ENCODE data around the gene ANKRD2.
A peak's percentile ranks its signal among the peaks of the same experiment; 100 is the strongest.
"Not testable (repeated sequence)": the region's sequence is repeated elsewhere in the genome, so short reads cannot be mapped to it uniquely, and the experiment has no call there.

The ANKRD2 gene

GRCh38 chr10:97572214-97572989 lies at the start of gene ANKRD2:
ANKRD2 (plus strand) TSS chr10:97572779; CDS start chr10:97572789, 10 bp downstream.
- DNase-seq (ENCODE audit: low spot score) = peak; percentile 87

GRCh38 chr10:97522937-97523336 lies 49.6 kb upstream of the ANKRD2 start:
- DNase-seq (ENCODE audit: low spot score) = no peak

- no peak for DNase-seq (ENCODE audit: low spot score)
These were observed 47.5 kb upstream of the ANKRD2 start for GRCh38 chr10:97525086-97525485.

- no peak for DNase-seq (ENCODE audit: low spot score)
These were observed 46.9 kb upstream of the ANKRD2 start for GRCh38 chr10:97525683-97526110.

- not testable (repeated sequence) for DNase-seq (ENCODE audit: low spot score)
These were observed 43.7 kb upstream of the ANKRD2 start for GRCh38 chr10:97528876-97529275.

- DNase-seq (ENCODE audit: low spot score) = no peak
These were observed 42.7 kb upstream of the ANKRD2 start for GRCh38 chr10:97529685-97530465.

GRCh38 chr10:97531401-97531986 lies 41.1 kb upstream of the ANKRD2 start:
- no peak for DNase-seq (ENCODE audit: low spot score)

GRCh38 chr10:97532935-97533671 lies 39.5 kb upstream of the ANKRD2 start:
- no peak for DNase-seq (ENCODE audit: low spot score)

- DNase-seq (ENCODE audit: low spot score) = no peak
These were observed 38.7 kb upstream of the ANKRD2 start for GRCh38 chr10:97533888-97534287.

GRCh38 chr10:97534746-97535367 lies 37.7 kb upstream of the ANKRD2 start:
- peak; percentile 60 for DNase-seq (ENCODE audit: low spot score)

- DNase-seq (ENCODE audit: low spot score) = no peak
These were observed 35.3 kb upstream of the ANKRD2 start for GRCh38 chr10:97537186-97537869.

- DNase-seq (ENCODE audit: low spot score) = no peak
These were observed 34.2 kb upstream of the ANKRD2 start for GRCh38 chr10:97538411-97538810.

- DNase-seq (ENCODE audit: low spot score) = no peak
These were observed 33.7 kb upstream of the ANKRD2 start for GRCh38 chr10:97538839-97539238.

GRCh38 chr10:97539523-97540200 lies 32.9 kb upstream of the ANKRD2 start:
- peak; percentile 82 for DNase-seq (ENCODE audit: low spot score)

- no peak for DNase-seq (ENCODE audit: low spot score)
These were observed 31.7 kb upstream of the ANKRD2 start for GRCh38 chr10:97540669-97541500.

- peak; percentile 84 for DNase-seq (ENCODE audit: low spot score)
These were observed 30.2 kb upstream of the ANKRD2 start for GRCh38 chr10:97542169-97543024.

GRCh38 chr10:97543025-97543546 lies 29.5 kb upstream of the ANKRD2 start:
- DNase-seq (ENCODE audit: low spot score) = peak; percentile 95
